Liver (tissue), 9 donors: ENCODE results near the gene DKC1. TPM values are rescaled to one million over a fixed set of nuclear protein-coding genes. Genes with fewer than 3 reads are reported as not detected.
"Not testable (repeated sequence)": the region's sequence is repeated elsewhere in the genome, so short reads cannot be mapped to it uniquely, and the experiment has no call there.

Experiments
- DNase-seq: peaks from one replicate; pipeline ENCODE4 v3.0.0-alpha.2; 2017; ENCODE audit warnings: low spot score
- H3K27ac ChIP-seq, 2 donors: one replicate each; pipeline ENCODE4 v1.7.0; 2013; ENCODE audit warnings: inconsistent platforms in 2 of 2, low read length in 2 of 2, control low read depth in 1 of 2, low read depth in 1 of 2, mild to moderate bottlenecking in 1 of 2
- H3K27me3 ChIP-seq, 4 donors: one replicate each; pipeline versions ENCODE4 v1.6.1 to v1.7.0; 2013; ENCODE audit warnings: low read length in 3 of 4, inconsistent platforms in 1 of 4, mild to moderate bottlenecking in 1 of 4, moderate library complexity in 1 of 4; ENCODE audit not compliant: control insufficient read depth in 4 of 4, insufficient read depth in 4 of 4
- H3K36me3 ChIP-seq, 4 donors: one replicate each; pipeline versions ENCODE4 v1.6.1 to v1.7.0; 2013; ENCODE audit warnings: low read length in 3 of 4, mild to moderate bottlenecking in 3 of 4, low read depth in 1 of 4, moderate library complexity in 1 of 4; ENCODE audit not compliant: control insufficient read depth in 4 of 4, insufficient read depth in 3 of 4
- H3K4me1 ChIP-seq, 4 donors: one replicate each; pipeline versions ENCODE4 v1.6.1 to v1.7.0; 2013; ENCODE audit warnings: low read length in 3 of 4, mild to moderate bottlenecking in 3 of 4, moderate library complexity in 1 of 4; ENCODE audit not compliant: control insufficient read depth in 4 of 4, insufficient read depth in 4 of 4
- H3K4me3 ChIP-seq, 3 donors: one replicate each; pipeline versions ENCODE4 v1.6.1 to v1.7.0; 2013; ENCODE audit warnings: low read length in 3 of 3, control low read depth in 1 of 3, low read depth in 1 of 3, mild to moderate bottlenecking in 1 of 3
- H3K9ac ChIP-seq, 2 donors: one replicate each; pipeline ENCODE4 v1.7.0; 2013; ENCODE audit warnings: low read length in 2 of 2, mild to moderate bottlenecking in 2 of 2, moderate library complexity in 2 of 2, control low read depth in 1 of 2, low read depth in 1 of 2
- H3K9me3 ChIP-seq, 4 donors: one replicate each; pipeline versions ENCODE4 v1.6.1 to v1.7.0; 2013; ENCODE audit warnings: low read length in 3 of 4; ENCODE audit not compliant: control insufficient read depth in 4 of 4
- FOXA1 ChIP-seq: IDR thresholded peaks from 2 replicates; pipeline ENCODE4 v1.6.1; 2016; ENCODE audit warnings: antibody characterized with exemption
- FOXA2 ChIP-seq: IDR thresholded peaks from 2 replicates; pipeline ENCODE4 v1.6.1; 2016; ENCODE audit warnings: antibody characterized with exemption
- GABPA ChIP-seq, 2 donors: IDR thresholded peaks in 1 of 2; conservative IDR thresholded peaks in 1 of 2; 2 replicates each; pipeline ENCODE4 v1.6.1; 2016; ENCODE audit warnings: antibody characterized with exemption in 2 of 2, mild to moderate bottlenecking in 1 of 2, moderate library complexity in 1 of 2
- HNF4A ChIP-seq, 2 donors: conservative IDR thresholded peaks; 2 replicates each; pipeline ENCODE4 v1.6.1; 2016; ENCODE audit warnings: antibody characterized with exemption in 2 of 2, mild to moderate bottlenecking in 2 of 2
- HNF4G ChIP-seq: IDR thresholded peaks from 2 replicates; pipeline ENCODE4 v1.6.1; 2016; ENCODE audit warnings: antibody characterized with exemption
- JUND ChIP-seq, 2 donors: IDR thresholded peaks; 2 replicates each; pipeline ENCODE4 v1.6.1; 2016; ENCODE audit warnings: antibody characterized with exemption in 2 of 2
- NR2F2 ChIP-seq: IDR thresholded peaks from 2 replicates; pipeline ENCODE4 v1.6.1; 2016; ENCODE audit warnings: antibody characterized with exemption
- RAD21 ChIP-seq, 2 donors: IDR thresholded peaks; 2 replicates each; pipeline ENCODE4 v1.6.1; 2016; ENCODE audit warnings: antibody characterized with exemption in 2 of 2, mild to moderate bottlenecking in 2 of 2
- RXRA ChIP-seq, 2 donors: IDR thresholded peaks; 2 replicates each; pipeline ENCODE4 v1.6.1; 2017 to 2018; ENCODE audit warnings: antibody characterized with exemption in 2 of 2, mild to moderate bottlenecking in 1 of 2
- SP1 ChIP-seq: IDR thresholded peaks from 2 replicates; pipeline ENCODE4 v1.6.1; 2018; ENCODE audit warnings: antibody characterized with exemption, mild to moderate bottlenecking
- TAF1 ChIP-seq: conservative IDR thresholded peaks from 2 replicates; pipeline ENCODE4 v1.6.1; 2016; ENCODE audit warnings: antibody characterized with exemption, mild to moderate bottlenecking
- YY1 ChIP-seq: IDR thresholded peaks from 2 replicates; pipeline ENCODE4 v1.6.1; 2016; ENCODE audit warnings: antibody characterized with exemption, mild to moderate bottlenecking
- WGBS: extraction: QIAGEN DNeasy Blood & Tissue Kit; methylation state at CpG from one replicate; pipeline ENCODE4 v1.1.7; 2013; 5-methylcytosine and 5-hydroxymethylcytosine counted together
- polyA plus RNA-seq, 2 donors: library from polyadenylated mRNA; stranded (reverse) in 1 of 2; unstranded in 1 of 2; fragments of 200-250 nt in 1 of 2; fragments of >200 nt in 1 of 2; fragmentation: Nextera tagmentation in 1 of 2; extraction: Ambion mirVana in 1 of 2; gene quantifications; one replicate each; pipeline versions ENCODE4 v1.2.1 to v1.2.3, GENCODE V29; 2013 to 2015
- total RNA-seq, 2 donors: library from RNA; depleted of rRNA; stranded (reverse); fragments of >200 nt; gene quantifications; one replicate each; pipeline ENCODE4 v1.2.3, GENCODE V29; 2014
- TF ChIP-seq, protein P1 (sequence below): IDR thresholded peaks from 2 replicates; pipeline ENCODE4 v1.6.1; 2016; ENCODE audit warnings: antibody characterized with exemption, mild to moderate bottlenecking
- TF ChIP-seq, protein P2 (sequence below): IDR thresholded peaks from 2 replicates; pipeline ENCODE4 v1.6.1; 2016; ENCODE audit warnings: antibody characterized with exemption
- TF ChIP-seq, protein P3 (sequence below): IDR thresholded peaks from 2 replicates; pipeline ENCODE4 v1.6.1; 2016; ENCODE audit warnings: antibody characterized with exemption
- TF ChIP-seq, protein P4 (sequence below): IDR thresholded peaks from 2 replicates; pipeline ENCODE4 v1.6.1; 2016; ENCODE audit warnings: antibody characterized with exemption
- TF ChIP-seq, protein P5 (sequence below): fragments of 150-350 bp; IDR thresholded peaks from 2 replicates; pipeline ENCODE4 v1.5.1; 2017; ENCODE audit warnings: improper control_type of control experiment, low read depth, low read length; ENCODE audit not compliant: missing input control
- donor health status: healthy.
- donor health status: healthy.
- donor health status: healthy.
- donor health status: healthy.
- donor health status: healthy.

DKC1 gene
- total and polyA plus RNA-seq, 4 donors, result 14.0 to 21.9 (median 16.5) TPM

DNA sequence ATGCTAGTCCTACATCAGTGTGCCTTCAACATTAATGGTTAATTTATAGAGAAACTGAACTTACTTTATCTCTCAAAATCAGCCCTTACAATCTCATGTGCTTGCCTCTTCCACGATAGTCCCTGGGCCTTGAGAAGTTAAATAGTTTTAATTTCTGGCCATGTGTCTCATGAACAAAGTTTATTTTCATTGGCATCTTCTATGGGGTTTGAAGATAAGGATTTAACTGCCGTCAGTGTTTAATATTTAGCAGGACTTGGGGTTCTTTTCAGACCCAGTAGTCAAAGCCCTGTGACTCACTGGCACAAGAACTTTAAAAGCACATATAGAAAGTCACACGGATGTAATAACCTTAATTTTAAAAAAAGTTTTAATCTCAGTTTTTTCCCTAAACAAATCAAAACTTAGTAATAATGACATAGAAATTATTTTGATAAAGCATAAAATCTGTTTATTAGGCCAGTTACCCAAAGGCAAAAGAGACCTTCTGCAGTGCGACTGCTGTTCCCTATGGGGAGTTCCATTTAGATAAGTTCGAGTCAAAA is 52.7 kb downstream of the DKC1 start (continued):
- TF ChIP-seq, protein P1, sequence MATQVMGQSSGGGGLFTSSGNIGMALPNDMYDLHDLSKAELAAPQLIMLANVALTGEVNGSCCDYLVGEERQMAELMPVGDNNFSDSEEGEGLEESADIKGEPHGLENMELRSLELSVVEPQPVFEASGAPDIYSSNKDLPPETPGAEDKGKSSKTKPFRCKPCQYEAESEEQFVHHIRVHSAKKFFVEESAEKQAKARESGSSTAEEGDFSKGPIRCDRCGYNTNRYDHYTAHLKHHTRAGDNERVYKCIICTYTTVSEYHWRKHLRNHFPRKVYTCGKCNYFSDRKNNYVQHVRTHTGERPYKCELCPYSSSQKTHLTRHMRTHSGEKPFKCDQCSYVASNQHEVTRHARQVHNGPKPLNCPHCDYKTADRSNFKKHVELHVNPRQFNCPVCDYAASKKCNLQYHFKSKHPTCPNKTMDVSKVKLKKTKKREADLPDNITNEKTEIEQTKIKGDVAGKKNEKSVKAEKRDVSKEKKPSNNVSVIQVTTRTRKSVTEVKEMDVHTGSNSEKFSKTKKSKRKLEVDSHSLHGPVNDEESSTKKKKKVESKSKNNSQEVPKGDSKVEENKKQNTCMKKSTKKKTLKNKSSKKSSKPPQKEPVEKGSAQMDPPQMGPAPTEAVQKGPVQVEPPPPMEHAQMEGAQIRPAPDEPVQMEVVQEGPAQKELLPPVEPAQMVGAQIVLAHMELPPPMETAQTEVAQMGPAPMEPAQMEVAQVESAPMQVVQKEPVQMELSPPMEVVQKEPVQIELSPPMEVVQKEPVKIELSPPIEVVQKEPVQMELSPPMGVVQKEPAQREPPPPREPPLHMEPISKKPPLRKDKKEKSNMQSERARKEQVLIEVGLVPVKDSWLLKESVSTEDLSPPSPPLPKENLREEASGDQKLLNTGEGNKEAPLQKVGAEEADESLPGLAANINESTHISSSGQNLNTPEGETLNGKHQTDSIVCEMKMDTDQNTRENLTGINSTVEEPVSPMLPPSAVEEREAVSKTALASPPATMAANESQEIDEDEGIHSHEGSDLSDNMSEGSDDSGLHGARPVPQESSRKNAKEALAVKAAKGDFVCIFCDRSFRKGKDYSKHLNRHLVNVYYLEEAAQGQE, result no peak
- no peak for TF ChIP-seq FOXA2

DNA sequence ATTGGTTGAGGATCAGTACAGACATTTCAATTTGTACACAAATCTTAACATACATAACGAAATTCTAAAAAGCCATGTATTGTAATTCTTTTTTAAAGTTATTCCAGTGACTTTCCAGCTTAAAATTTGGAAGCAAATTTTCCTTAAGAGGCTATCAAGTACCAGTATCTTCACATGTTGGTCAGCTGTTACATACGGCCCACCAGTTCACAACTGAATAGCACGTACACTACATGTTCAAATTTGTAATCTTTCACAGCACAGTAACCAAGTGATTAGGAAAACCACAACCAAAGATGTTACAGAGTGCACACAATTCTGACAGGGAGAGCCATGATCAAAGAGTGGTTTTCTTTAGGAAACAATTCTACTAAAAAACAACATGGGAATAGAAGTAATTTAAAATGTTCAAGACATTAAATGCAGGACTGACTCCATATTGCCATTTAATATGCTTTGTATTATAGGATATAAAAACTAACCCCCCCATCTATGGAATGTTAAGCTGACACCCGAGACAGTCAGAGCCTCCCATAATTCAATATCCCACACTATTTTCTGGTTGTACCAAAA is 53.7 kb downstream of the DKC1 start:
- H3K4me1 ChIP-seq, H3K4me3 ChIP-seq, H3K27ac ChIP-seq, DNase-seq, H3K36me3 ChIP-seq, H3K27me3 ChIP-seq, H3K9ac ChIP-seq, H3K9me3 ChIP-seq: not testable (repeated sequence)
- 94% methylated on average over 4 of the region's 4 CpGs for WGBS

DNA sequence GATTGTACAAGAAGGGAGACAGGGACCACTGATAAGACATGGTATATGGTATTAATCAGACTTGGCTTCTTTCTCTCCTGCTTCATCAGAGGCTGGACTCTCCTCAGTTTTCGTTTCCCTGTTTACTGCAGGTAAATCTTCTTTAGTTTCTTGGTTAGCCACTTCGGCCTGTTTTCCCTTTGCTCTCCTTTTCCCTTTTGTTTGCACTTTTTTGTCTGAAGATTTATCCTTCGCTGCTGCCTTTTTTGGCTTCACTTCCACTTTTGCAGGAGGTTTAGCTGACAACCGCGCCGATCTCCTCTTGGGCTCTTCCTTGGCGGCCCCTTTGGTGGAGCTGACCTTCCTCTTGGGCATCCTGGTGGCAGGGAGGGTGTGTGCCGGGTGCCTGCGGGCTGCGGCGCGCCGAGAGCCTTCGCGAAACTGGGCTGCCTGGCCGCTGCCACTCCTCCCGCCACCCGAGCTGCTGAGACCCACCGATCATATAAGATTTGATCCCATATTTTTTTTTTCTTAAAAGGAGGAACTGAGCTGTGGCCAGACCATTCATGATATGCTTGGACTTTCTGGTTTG is 54.5 kb downstream of the DKC1 start:
- not testable (repeated sequence) for H3K9ac ChIP-seq, H3K4me3 ChIP-seq, H3K27ac ChIP-seq, H3K27me3 ChIP-seq, H3K9me3 ChIP-seq, DNase-seq, H3K36me3 ChIP-seq, H3K4me1 ChIP-seq
- 98% methylated on average over 19 of the region's 19 CpGs for WGBS

DNA sequence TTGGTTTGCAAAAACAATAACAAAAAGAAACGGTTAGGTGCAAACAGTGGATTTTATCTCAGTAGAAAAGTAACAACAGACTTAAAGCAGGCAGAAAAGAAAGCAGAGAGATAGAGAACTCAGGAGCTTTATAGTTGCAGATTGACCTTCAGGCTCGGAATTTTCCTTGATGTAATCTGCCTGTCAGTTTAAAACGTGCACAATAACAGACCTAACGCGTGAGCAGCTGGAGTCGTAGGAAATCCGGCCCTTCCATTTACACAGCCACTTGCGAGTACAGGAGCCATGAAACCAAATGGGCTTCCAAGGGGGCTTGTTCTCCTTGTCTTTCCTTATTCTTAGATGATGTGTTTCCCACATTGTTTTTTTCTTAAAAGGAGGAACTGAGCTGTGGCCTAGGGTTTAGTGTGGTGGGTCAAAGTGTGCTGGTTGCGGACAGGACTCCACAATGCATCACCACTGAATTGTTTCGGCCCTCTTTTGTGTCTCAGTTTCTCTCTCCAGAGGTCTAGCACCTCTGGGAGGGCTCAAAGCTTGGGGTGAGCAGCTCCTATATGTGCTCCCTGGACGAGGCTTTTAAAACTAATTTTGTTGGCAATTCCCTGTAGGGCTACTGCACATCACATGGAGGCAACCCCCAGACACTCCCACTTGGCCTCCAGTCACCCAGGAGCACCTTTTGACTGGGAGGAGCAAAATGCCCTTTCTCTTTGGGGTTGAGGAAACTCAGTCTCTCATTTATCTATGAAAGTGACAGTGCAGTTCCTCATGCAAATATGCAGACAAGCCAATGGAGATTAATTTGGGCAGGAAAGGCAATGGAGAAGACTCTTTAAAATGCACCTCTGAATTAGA is 56.5 kb downstream of the DKC1 start:
- Histone ChIP-seq H3K9me3 (no peaks in the 10 kb centered on the region), H3K9ac (no peak overlapping the region), H3K27ac (no peak overlapping the region), H3K4me3 (no peak overlapping the region), H3K36me3 (no peaks in the 10 kb centered on the region), H3K4me1 (no peaks in the 10 kb centered on the region), H3K27me3 (no peaks in the 10 kb centered on the region)
- no peak for DNase-seq
- 82% methylated on average over 11 of the region's 11 CpGs for WGBS
- TF ChIP-seq, protein P2, sequence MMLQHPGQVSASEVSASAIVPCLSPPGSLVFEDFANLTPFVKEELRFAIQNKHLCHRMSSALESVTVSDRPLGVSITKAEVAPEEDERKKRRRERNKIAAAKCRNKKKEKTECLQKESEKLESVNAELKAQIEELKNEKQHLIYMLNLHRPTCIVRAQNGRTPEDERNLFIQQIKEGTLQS, result no peak
- no peak for TF ChIP-seq SP1
- no peak for TF ChIP-seq HNF4A (conservative IDR thresholded peaks at IDR 0.05)
- TF ChIP-seq, protein P3, sequence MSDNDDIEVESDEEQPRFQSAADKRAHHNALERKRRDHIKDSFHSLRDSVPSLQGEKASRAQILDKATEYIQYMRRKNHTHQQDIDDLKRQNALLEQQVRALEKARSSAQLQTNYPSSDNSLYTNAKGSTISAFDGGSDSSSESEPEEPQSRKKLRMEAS, result no peak
- no peak for TF ChIP-seq RAD21 (IDR thresholded peaks at IDR 0.05)
- TF ChIP-seq RXRA (IDR thresholded peaks at IDR 0.05), result no peak
- TF ChIP-seq HNF4G, result no peak
- no peak for TF ChIP-seq JUND (IDR thresholded peaks at IDR 0.05)
- no peak for TF ChIP-seq FOXA1
- no peak for TF ChIP-seq NR2F2
- TF ChIP-seq YY1, result no peak
- TF ChIP-seq, protein P4, sequence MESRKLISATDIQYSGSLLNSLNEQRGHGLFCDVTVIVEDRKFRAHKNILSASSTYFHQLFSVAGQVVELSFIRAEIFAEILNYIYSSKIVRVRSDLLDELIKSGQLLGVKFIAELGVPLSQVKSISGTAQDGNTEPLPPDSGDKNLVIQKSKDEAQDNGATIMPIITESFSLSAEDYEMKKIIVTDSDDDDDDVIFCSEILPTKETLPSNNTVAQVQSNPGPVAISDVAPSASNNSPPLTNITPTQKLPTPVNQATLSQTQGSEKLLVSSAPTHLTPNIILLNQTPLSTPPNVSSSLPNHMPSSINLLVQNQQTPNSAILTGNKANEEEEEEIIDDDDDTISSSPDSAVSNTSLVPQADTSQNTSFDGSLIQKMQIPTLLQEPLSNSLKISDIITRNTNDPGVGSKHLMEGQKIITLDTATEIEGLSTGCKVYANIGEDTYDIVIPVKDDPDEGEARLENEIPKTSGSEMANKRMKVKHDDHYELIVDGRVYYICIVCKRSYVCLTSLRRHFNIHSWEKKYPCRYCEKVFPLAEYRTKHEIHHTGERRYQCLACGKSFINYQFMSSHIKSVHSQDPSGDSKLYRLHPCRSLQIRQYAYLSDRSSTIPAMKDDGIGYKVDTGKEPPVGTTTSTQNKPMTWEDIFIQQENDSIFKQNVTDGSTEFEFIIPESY, result no peak
- no peak for TF ChIP-seq TAF1
- TF ChIP-seq, protein P5, sequence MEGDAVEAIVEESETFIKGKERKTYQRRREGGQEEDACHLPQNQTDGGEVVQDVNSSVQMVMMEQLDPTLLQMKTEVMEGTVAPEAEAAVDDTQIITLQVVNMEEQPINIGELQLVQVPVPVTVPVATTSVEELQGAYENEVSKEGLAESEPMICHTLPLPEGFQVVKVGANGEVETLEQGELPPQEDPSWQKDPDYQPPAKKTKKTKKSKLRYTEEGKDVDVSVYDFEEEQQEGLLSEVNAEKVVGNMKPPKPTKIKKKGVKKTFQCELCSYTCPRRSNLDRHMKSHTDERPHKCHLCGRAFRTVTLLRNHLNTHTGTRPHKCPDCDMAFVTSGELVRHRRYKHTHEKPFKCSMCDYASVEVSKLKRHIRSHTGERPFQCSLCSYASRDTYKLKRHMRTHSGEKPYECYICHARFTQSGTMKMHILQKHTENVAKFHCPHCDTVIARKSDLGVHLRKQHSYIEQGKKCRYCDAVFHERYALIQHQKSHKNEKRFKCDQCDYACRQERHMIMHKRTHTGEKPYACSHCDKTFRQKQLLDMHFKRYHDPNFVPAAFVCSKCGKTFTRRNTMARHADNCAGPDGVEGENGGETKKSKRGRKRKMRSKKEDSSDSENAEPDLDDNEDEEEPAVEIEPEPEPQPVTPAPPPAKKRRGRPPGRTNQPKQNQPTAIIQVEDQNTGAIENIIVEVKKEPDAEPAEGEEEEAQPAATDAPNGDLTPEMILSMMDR, result no peak
- TF ChIP-seq GABPA (IDR thresholded peaks at IDR 0.05 in 1 of 2, conservative IDR thresholded peaks at IDR 0.05 in 1 of 2), result no peak
